Occipital lobe (tissue), 2 donors: ENCODE measurements around the gene TBX18. TPM values are rescaled to one million over a fixed set of nuclear protein-coding genes. Genes with fewer than 3 reads are reported as not detected.

ENCODE experiments used
- DNase-seq: peaks from one replicate; lab custom pipeline; 2025; lab: John Stamatoyannopoulos, UW
- total RNA-seq: library from RNA; depleted of rRNA; stranded (reverse); fragments of >200 nt; gene quantifications from one replicate; pipeline ENCODE4 v1.2.3, GENCODE V29; 2014

The TBX18 gene
- total RNA-seq, 1 donor from 2014 or later, result 7.8 TPM

GRCh38 chr6:84674395-84674794, 90.0 kb downstream of the TBX18 start:
- DNase-seq, result no peak

- no peak for DNase-seq
These were observed 93.2 kb downstream of the TBX18 start for GRCh38 chr6:84671183-84671582.

- DNase-seq, result no peak
These were observed 94.5 kb downstream of the TBX18 start for GRCh38 chr6:84669945-84670344.

GRCh38 chr6:84667252-84668213, 96.9 kb downstream of the TBX18 start:
- DNase-seq, result no peak

GRCh38 chr6:84665401-84665800, 99.0 kb downstream of the TBX18 start:
- no peak for DNase-seq

- no peak for DNase-seq
These were observed 100.5 kb downstream of the TBX18 start for GRCh38 chr6:84663866-84664265.

GRCh38 chr6:84657486-84657885, 106.9 kb downstream of the TBX18 start:
- no peak for DNase-seq

- no peak for DNase-seq
These were observed 107.4 kb downstream of the TBX18 start for GRCh38 chr6:84657025-84657424.

- no peak for DNase-seq
These were observed 111.3 kb downstream of the TBX18 start for GRCh38 chr6:84653027-84653551.

- no peak for DNase-seq
These were observed 111.9 kb downstream of the TBX18 start for GRCh38 chr6:84652356-84653026.

GRCh38 chr6:84651583-84651982, 112.8 kb downstream of the TBX18 start:
- DNase-seq, result no peak

GRCh38 chr6:84648444-84648843, 116.0 kb downstream of the TBX18 start:
- DNase-seq, result no peak

GRCh38 chr6:84645563-84646266, 118.7 kb downstream of the TBX18 start:
- no peak for DNase-seq

GRCh38 chr6:84645000-84645399, 119.4 kb downstream of the TBX18 start:
- no peak for DNase-seq

GRCh38 chr6:84643778-84644177, 120.6 kb downstream of the TBX18 start:
- no peak for DNase-seq

GRCh38 chr6:84641076-84641475, 123.3 kb downstream of the TBX18 start:
- no peak for DNase-seq

GRCh38 chr6:84639396-84639795, 125.0 kb downstream of the TBX18 start:
- no peak for DNase-seq

GRCh38 chr6:84638286-84638685, 126.1 kb downstream of the TBX18 start:
- DNase-seq, result no peak
